Adrenal gland (tissue), 12 donors: Measurements from ENCODE around the gene TNS1. TPM values are rescaled to one million over a fixed set of nuclear protein-coding genes. Genes with fewer than 3 reads are reported as not detected.

Experiments used
- DNase-seq, 7 donors: peaks; one replicate each; pipeline ENCODE4 v3.0.0-alpha.2; 2019 to 2020
- H3K27ac ChIP-seq, 5 donors: fragments of 200-600 bp; sonication (generic) in 4 of 5; 1 replicate in 3 of 5; 2 replicates in 2 of 5; pipeline versions ENCODE4 v1.5.1 to v1.8.0; 2016 to 2020; ENCODE audit warnings: mild to moderate bottlenecking in 1 of 5
- H3K27me3 ChIP-seq: fragments of 200-600 bp; 2 replicates; pipeline ENCODE4 v1.8.0; 2021
- H3K36me3 ChIP-seq, 2 donors: fragments of 200-600 bp; replicated peaks in 1 of 2; 1 replicate in 1 of 2; 2 replicates in 1 of 2; pipeline versions ENCODE4 v1.5.1 to v1.8.0; 2018 to 2022
- H3K4me1 ChIP-seq, 2 donors: fragments of 200-600 bp; replicated peaks in 1 of 2; 1 replicate in 1 of 2; 2 replicates in 1 of 2; pipeline versions ENCODE4 v1.5.1 to v1.8.0; 2018 to 2021
- H3K4me3 ChIP-seq, 4 donors: fragments of 200-600 bp; sonication (generic) in 3 of 4; one replicate each; pipeline ENCODE4 v1.5.1; 2016 to 2018
- H3K9me3 ChIP-seq, 3 donors: fragments of 200-600 bp; sonication (generic) in 1 of 3; replicated peaks in 1 of 3; 1 replicate in 2 of 3; 2 replicates in 1 of 3; pipeline versions ENCODE4 v1.5.1 to v1.8.0; 2016 to 2021
- CTCF ChIP-seq, 6 experiments: fragments of 450-650 bp in 4 of 6; fragments of 200-600 bp in 2 of 6; sonication (generic) in 1 of 6; IDR thresholded peaks; 1 replicate in 5 of 6; 2 replicates in 1 of 6; pipeline versions ENCODE4 v1.5.1 to v1.8.0; 2016 to 2021; ENCODE audit warnings: antibody characterized with exemption in 6 of 6, mild to moderate bottlenecking in 2 of 6, moderate library complexity in 1 of 6
- POLR2A ChIP-seq, 2 donors: fragments of 450-650 bp; IDR thresholded peaks; one replicate each; pipeline ENCODE4 v1.6.1; 2017; ENCODE audit warnings: antibody characterized with exemption in 2 of 2, mild to moderate bottlenecking in 2 of 2, moderate library complexity in 1 of 2
- WGBS, 4 donors: extraction: QIAGEN DNeasy Blood & Tissue Kit in 2 of 4; methylation state at CpG; one replicate each; pipeline versions ENCODE4 v1.1.5 to v1.1.7; 2013 to 2017; 5-methylcytosine and 5-hydroxymethylcytosine counted together
- intact Hi-C, 2 donors: fragments of 100-400 bp; cut with DNase I; formaldehyde crosslinking; loops; one replicate each; pipeline versions ENCODE4 v1.14.1 to v1.15.0; 2022 to 2023
- polyA plus RNA-seq, 3 donors: library from polyadenylated mRNA; stranded (reverse); fragments of 200-250 nt in 2 of 3; fragments of 350-450 nt in 1 of 3; fragmentation: Illumina TruSeq in 1 of 3; extraction: RNeasy Lipid Tissue Mini Kit (QIAGEN cat#74804) in 1 of 3; gene quantifications; one replicate each; pipeline ENCODE4 v1.2.3, GENCODE V29; 2013 to 2014
- total RNA-seq, 9 donors: library from RNA; depleted of rRNA in 4 of 9; stranded (reverse); fragments of >200 nt in 4 of 9; fragments of 120-200 nt in 1 of 9; fragmentation: NEBNext Ultra II Directional in 1 of 9; extraction: Animal tissue kit (Norgen Biotek cat#: 25700) in 1 of 9; gene quantifications; one replicate each; pipeline versions ENCODE4 v1.1.0 to v1.2.4, GENCODE V29; 2013 to 2023
- donor health status: healthy with polysubstance abuse.
- donor health status: Bipolar disorder and iron deficiency.
- donor health status: DM: yes; HTN: yes; CAD: no.
- donor health status: DM: no; HTN: no; CAD: no.
- donor health status: DM: no; HTN: no; CAD: no.
- donor health status: DM: yes; HTN: yes; CAD: no.

TNS1 gene
- total and polyA plus RNA-seq, 12 donors: 34.1 to 341 (median 252) TPM

GRCh38 chr2:217905896-217906295 is 96.9 kb downstream of the TNS1 start:
- WGBS, 4 donors: 67 to 71% (median 69%) methylated on average over 6 to 9 of the region's 9 CpGs
- Histone ChIP-seq H3K27ac (peak overlapping the region in 4 of 5 donors; percentile 88 to 98 (median 95)), H3K27me3 (no peaks in the 10 kb centered on the region), H3K4me1 (peaks cover 75 to 93% of the 10 kb centered on the region in 2 donors), H3K9me3 (no peaks in the 10 kb centered on the region), H3K36me3 (peaks cover 0 to 27% of the 10 kb centered on the region in 2 donors), H3K4me3 (no peak overlapping the region)
- intact Hi-C loops: no loop called here
- TF ChIP-seq POLR2A (IDR thresholded peaks at IDR 0.05) (no peak), CTCF (IDR thresholded peaks at IDR 0.05) (no peak)
- no peak for DNase-seq

- no peak for TF ChIP-seq POLR2A (IDR thresholded peaks at IDR 0.05)
- no peak for TF ChIP-seq CTCF (IDR thresholded peaks at IDR 0.05)
- DNase-seq: no peak
- Histone ChIP-seq H3K36me3 (peaks cover 0 to 32% of the 10 kb centered on the region in 2 donors), H3K27me3 (no peaks in the 10 kb centered on the region), H3K4me1 (peaks cover 70 to 94% of the 10 kb centered on the region in 2 donors), H3K9me3 (no peaks in the 10 kb centered on the region), H3K27ac (peak overlapping the region in 4 of 5 donors; percentile 88 to 98 (median 95)), H3K4me3 (no peak overlapping the region)
- WGBS, 4 donors: 53 to 66% (median 58%) methylated on average over 7 to 10 of the region's 10 CpGs
- intact Hi-C loops: no loop called here
Measured at GRCh38 chr2:217905395-217905794, 97.4 kb downstream of the TNS1 start.

- 22 to 37% (median 32%) methylated on average over 3 to 5 of the region's 5 CpGs for WGBS, 4 donors
- intact Hi-C loops: no loop called here
- TF ChIP-seq CTCF (IDR thresholded peaks at IDR 0.05): no peak
- TF ChIP-seq POLR2A (IDR thresholded peaks at IDR 0.05): no peak
- H3K36me3 ChIP-seq: peaks cover 0 to 40% of the 10 kb centered on the region in 2 donors
- H3K27me3 ChIP-seq: no peaks in the 10 kb centered on the region
- H3K9me3 ChIP-seq: no peaks in the 10 kb centered on the region
- H3K4me3 ChIP-seq: no peak overlapping the region
- peak in 1 of 7 donors; percentile 73 for DNase-seq
- peak overlapping the region; percentile 88 to 98 (median 95) for H3K27ac ChIP-seq
- H3K4me1 ChIP-seq: peaks cover 70 to 93% of the 10 kb centered on the region in 2 donors
Measured at GRCh38 chr2:217904614-217904965, 98.2 kb downstream of the TNS1 start.

- Histone ChIP-seq H3K4me1 (peaks cover 71 to 93% of the 10 kb centered on the region in 2 donors), H3K27me3 (no peaks in the 10 kb centered on the region), H3K27ac (peak overlapping the region; percentile 88 to 98 (median 95)), H3K4me3 (peak overlapping the region in 1 of 4 donors; percentile 8), H3K36me3 (peaks cover 0 to 41% of the 10 kb centered on the region in 2 donors), H3K9me3 (no peaks in the 10 kb centered on the region)
- intact Hi-C loops: no loop called here
- 14 to 27% (median 19%) methylated on average over 5 to 11 of the region's 11 CpGs for WGBS, 4 donors
- peak; percentile 81 to 96 (median 91) for DNase-seq
- TF ChIP-seq CTCF (IDR thresholded peaks at IDR 0.05) (no peak), POLR2A (IDR thresholded peaks at IDR 0.05) (peak in 1 of 2 donors; percentile 47)
Measured at GRCh38 chr2:217903859-217904613, 98.8 kb downstream of the TNS1 start.
